ENCODE results near the gene ERI3. TPM values are rescaled to one million over a fixed set of nuclear protein-coding genes. Genes with fewer than 3 reads are reported as not detected.

Gene ERI3
- total and polyA plus RNA-seq, 9 of the 15 experiments (the other 6 are each of a cell fraction or from before 2014, with no cell fraction given), result 47.8 to 93.4 (median 67.2) TPM

DNA sequence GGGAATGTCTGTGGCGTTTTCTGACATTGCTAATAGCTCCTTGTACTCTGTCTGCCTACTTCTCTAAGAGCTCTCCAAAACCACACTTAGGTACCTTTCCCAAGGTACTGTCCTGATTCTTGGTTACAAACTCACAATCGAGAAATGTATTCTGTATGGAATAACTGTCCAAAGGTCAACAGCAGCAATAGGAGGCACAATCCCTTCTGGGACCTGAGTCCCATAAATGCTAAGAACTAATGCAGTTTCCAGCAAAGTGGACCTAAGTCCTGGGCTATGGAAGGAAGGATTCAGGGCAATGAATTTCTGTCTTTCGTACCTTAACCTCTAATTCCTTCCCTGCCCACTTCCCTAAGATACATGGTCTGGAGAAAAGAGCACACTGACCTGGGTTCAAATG is 82.1 kb downstream of the ERI3 start:
- H3K4me3 ChIP-seq, result no peak overlapping the region
- H4K20me1 ChIP-seq (replicated peaks; ENCODE audit: control insufficient read depth, insufficient read depth, low read length), result 0 out of 2 replicates have a peak, but pooled peaks cover 8% of the 10 kb centered on the region
- DNase-seq (ENCODE audit: extremely low read depth in 1 of 4, low spot score in 3 of 4) (no peak), ATAC-seq (no peak), FAIRE-seq (peak; percentile 51)
- in situ Hi-C loops (cut with MboI), result no loop called here
- intact Hi-C loops (cut with micrococcal nuclease), result no loop called here
- H2AFZ ChIP-seq (ENCODE audit: low read depth, low read length), result no peak overlapping the region
- TF ChIP-seq ETV5 (CRISPR knock-in tag; IDR thresholded peaks at IDR 0.05; ENCODE audit: low read depth), result no peak
- H3K79me2 ChIP-seq (ENCODE audit: control insufficient read depth, insufficient read depth, low read length), result no peaks in the 10 kb centered on the region
- no peak overlapping the region for H3K9ac ChIP-seq (ENCODE audit: insufficient read depth in 1 of 2, low read depth in 2 of 2, low read length in 2 of 2)
- H3K9me1 ChIP-seq (ENCODE audit: control insufficient read depth, insufficient read depth, low read length), result peaks cover 8% of the 10 kb centered on the region
- H3K9me3 ChIP-seq (replicated peaks; ENCODE audit: control insufficient read depth, insufficient read depth, low read depth, low read length), result no peaks in the 10 kb centered on the region
- ChIA-PET CTCF (ENCODE audit: low intra/inter-chr PET ratio) (no interaction called here), POLR2A (interaction anchor here (0.7 to 1.0 kb wide), 3 partner anchors 16 to 104 kb away, joined by 3 to 4 read pairs (median 3); no protein-coding TSS in a partner anchor)
- no TSS peak for BruUV-seq (replicated peaks)
- H3K4me2 ChIP-seq (ENCODE audit: insufficient read depth, low read length), result no peak overlapping the region
- H3K27me3 ChIP-seq (ENCODE audit: control insufficient read depth in 2 of 2, insufficient read depth in 2 of 2, low read length in 2 of 2), result no peaks in the 10 kb centered on the region
- H3K27ac ChIP-seq (ENCODE audit: extremely low read depth, low read depth, low read length), result no peak overlapping the region
- H3K36me3 ChIP-seq (ENCODE audit: control insufficient read depth, insufficient read depth, low read length), result peaks cover 5% of the 10 kb centered on the region; the same call in 2 of the 3 replicates
- H3K4me1 ChIP-seq (replicated peaks in 1 of 2; ENCODE audit: control insufficient read depth in 2 of 2, insufficient read depth in 2 of 2, low read length in 2 of 2), result peaks cover 0 to 4% of the 10 kb centered on the region in 2 experiments; a peak in 2 of 5 replicates
- 74% methylated on average over 3 of the region's 3 CpGs for WGBS (ENCODE audit: insufficient coverage, low coverage, missing lambda C conversion rate)

DNA sequence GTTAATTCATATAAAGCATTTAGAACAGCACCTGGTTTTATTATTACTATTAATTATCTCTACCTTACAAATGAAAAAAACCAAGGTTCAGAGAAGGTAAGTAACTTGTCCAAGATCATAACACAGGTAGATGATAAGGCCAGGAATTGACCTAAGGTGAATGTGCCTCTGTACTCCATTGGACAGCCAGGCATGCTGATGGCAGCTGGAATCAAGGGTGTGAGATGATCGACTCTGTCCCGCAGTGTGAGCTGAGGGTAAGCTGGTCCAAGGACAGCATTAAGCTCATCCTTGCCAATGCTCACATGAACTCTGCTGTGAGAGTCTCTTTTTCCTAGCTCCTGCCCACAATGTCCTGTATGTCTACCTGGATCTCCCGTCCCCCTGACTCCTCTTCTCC is 83.4 kb downstream of the ERI3 start:
- H3K79me2 ChIP-seq (ENCODE audit: control insufficient read depth, insufficient read depth, low read length), result no peaks in the 10 kb centered on the region
- FAIRE-seq, result no peak

More for the DNA sequence above, 83.4 kb downstream of the ERI3 start:
- no peak overlapping the region for H3K4me3 ChIP-seq
- 87% methylated on average over 3 of the region's 3 CpGs for WGBS (ENCODE audit: insufficient coverage, low coverage, missing lambda C conversion rate)
- H2AFZ ChIP-seq (ENCODE audit: low read depth, low read length), result no peak overlapping the region
- peaks cover 15% of the 10 kb centered on the region for H3K9me1 ChIP-seq (ENCODE audit: control insufficient read depth, insufficient read depth, low read length)
- TF ChIP-seq SMARCC2 (IDR thresholded peaks at IDR 0.05; ENCODE audit: low read depth), result no peak
- TF ChIP-seq ILF3 (IDR thresholded peaks at IDR 0.05; ENCODE audit: borderline replicate concordance), result no peak
- H3K4me2 ChIP-seq (ENCODE audit: insufficient read depth, low read length), result no peak overlapping the region
- H3K4me1 ChIP-seq (replicated peaks in 1 of 2; ENCODE audit: control insufficient read depth in 2 of 2, insufficient read depth in 2 of 2, low read length in 2 of 2), result peaks cover 5 to 8% of the 10 kb centered on the region in 2 experiments; a peak in 3 of 5 replicates
- H3K27me3 ChIP-seq (ENCODE audit: control insufficient read depth in 2 of 2, insufficient read depth in 2 of 2, low read length in 2 of 2), result no peaks in the 10 kb centered on the region
- intact Hi-C loops (cut with micrococcal nuclease) (no loop called here), in situ Hi-C loops (cut with MboI) (no loop called here)
- no peaks in the 10 kb centered on the region for H3K9me3 ChIP-seq (replicated peaks; ENCODE audit: control insufficient read depth, insufficient read depth, low read depth, low read length)
- H3K27ac ChIP-seq (ENCODE audit: extremely low read depth, low read depth, low read length), result no peak overlapping the region
- BruUV-seq (replicated peaks), result no TSS peak
- H3K36me3 ChIP-seq (ENCODE audit: control insufficient read depth, insufficient read depth, low read length), result peaks cover 5% of the 10 kb centered on the region; the same call in 2 of the 3 replicates
- no peak for DNase-seq (ENCODE audit: extremely low read depth in 1 of 4, low spot score in 3 of 4)
- H3K9ac ChIP-seq (ENCODE audit: insufficient read depth in 1 of 2, low read depth in 2 of 2, low read length in 2 of 2), result no peak overlapping the region
- ATAC-seq, result no peak
- ChIA-PET POLR2A (interaction anchor here (1.9 to 2.4 kb wide), 2 partner anchors 14 to 19 kb away, joined by 6 to 9 read pairs; no protein-coding TSS in a partner anchor), CTCF (ENCODE audit: low intra/inter-chr PET ratio) (no interaction called here)
- 0 out of 2 replicates have a peak, but pooled peaks cover 8% of the 10 kb centered on the region for H4K20me1 ChIP-seq (replicated peaks; ENCODE audit: control insufficient read depth, insufficient read depth, low read length)
